AG09309 (cell line): ENCODE measurements around the gene CCL1.
A peak's percentile ranks its signal among the peaks of the same experiment; 100 is the strongest.
"Not testable (repeated sequence)": the region's sequence is repeated elsewhere in the genome, so short reads cannot be mapped to it uniquely, and the experiment has no call there.

Source experiments
- DNase-seq: peaks from one replicate; pipeline ENCODE4 v3.0.0-alpha.2; 2010; ENCODE audit warnings: low read depth
- H3K4me3 ChIP-seq: 2 replicates; pipeline ENCODE4 v1.5.1; 2011; ENCODE audit warnings: mild to moderate bottlenecking, low read depth, low read length, moderate library complexity; ENCODE audit not compliant: control insufficient read depth
- TF ChIP-seq, protein P1 (sequence below): IDR thresholded peaks from 2 replicates; pipeline ENCODE4 v1.5.1; 2011; ENCODE audit warnings: mild to moderate bottlenecking, low read depth, low read length, inconsistent platforms; ENCODE audit not compliant: insufficient read depth, control insufficient read depth; ENCODE audit errors: missing control alignments

Gene CCL1

DNA sequence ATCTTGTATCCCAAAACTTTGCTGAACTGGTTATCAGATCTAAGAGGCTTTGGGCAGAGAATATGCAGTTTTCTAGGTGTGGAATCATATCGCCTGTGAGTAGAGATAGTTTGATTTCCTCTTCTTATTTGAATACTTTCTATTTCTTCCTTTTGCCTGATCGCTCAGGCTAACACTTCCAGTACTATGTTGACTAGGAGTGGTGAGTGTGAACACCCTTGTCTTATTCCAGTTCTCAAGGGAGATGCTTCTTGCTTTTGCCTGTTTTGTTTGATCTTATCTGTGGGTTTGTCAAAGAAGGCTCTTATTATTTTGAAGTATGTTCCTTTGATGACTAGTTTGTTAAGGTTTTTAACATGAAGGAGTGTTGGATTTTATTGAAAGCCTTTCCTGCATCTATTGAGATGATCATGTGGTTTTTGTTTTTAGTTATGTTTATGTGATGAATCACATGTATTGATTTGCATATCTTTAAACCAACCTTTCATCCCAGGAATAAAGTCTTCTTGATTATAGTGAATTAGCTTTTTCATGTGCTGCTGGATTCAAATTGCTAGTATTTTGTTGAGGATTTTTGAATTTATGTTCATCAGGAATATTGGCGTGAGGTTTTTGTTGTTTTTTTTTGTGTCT lies 23.8 kb downstream of the CCL1 start:
- H3K4me3 ChIP-seq: no peak overlapping the region
- DNase-seq: no peak
- TF ChIP-seq, protein P1, sequence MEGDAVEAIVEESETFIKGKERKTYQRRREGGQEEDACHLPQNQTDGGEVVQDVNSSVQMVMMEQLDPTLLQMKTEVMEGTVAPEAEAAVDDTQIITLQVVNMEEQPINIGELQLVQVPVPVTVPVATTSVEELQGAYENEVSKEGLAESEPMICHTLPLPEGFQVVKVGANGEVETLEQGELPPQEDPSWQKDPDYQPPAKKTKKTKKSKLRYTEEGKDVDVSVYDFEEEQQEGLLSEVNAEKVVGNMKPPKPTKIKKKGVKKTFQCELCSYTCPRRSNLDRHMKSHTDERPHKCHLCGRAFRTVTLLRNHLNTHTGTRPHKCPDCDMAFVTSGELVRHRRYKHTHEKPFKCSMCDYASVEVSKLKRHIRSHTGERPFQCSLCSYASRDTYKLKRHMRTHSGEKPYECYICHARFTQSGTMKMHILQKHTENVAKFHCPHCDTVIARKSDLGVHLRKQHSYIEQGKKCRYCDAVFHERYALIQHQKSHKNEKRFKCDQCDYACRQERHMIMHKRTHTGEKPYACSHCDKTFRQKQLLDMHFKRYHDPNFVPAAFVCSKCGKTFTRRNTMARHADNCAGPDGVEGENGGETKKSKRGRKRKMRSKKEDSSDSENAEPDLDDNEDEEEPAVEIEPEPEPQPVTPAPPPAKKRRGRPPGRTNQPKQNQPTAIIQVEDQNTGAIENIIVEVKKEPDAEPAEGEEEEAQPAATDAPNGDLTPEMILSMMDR: no peak

DNA sequence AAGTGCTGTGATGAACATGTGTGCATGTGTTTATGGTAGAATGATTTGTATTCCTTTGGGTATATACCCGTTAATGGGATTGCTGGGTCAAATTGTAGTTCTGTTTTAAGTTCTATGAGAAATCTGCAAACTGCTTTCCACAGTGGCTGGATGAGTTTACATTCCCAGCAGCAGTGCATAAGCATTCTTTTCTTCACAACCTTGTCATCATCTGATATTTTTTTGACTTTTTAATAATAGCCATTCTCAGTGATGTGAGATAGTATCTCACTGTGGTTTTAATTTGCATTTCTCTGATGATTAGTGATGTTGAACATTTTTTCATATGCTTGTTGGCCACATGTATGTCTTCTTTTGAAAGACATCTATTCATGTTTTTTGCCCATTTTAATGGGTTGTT lies 25.3 kb downstream of the CCL1 start:
- H3K4me3 ChIP-seq: no peak overlapping the region
- TF ChIP-seq, protein P1: no peak
- no peak for DNase-seq

DNA sequence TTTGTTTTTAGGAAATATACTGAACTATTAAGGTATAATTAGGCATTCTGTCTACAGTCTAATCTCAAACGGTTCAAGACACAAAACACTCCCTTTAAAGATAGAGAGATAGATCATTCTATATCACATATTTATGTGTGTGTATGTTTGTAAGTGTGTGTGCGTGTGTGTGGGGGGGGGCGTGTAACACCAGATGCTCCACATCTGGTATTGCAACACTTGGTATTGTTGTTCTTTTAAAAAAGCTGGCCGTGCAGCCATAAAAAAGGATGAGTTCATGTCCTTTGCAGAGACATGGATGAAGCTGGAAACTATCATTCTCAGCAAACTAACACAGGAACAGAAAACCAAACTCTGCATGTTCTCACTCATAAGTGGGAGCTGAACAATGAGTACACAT lies 35.5 kb downstream of the CCL1 start:
- not testable (repeated sequence) for DNase-seq, H3K4me3 ChIP-seq

DNA sequence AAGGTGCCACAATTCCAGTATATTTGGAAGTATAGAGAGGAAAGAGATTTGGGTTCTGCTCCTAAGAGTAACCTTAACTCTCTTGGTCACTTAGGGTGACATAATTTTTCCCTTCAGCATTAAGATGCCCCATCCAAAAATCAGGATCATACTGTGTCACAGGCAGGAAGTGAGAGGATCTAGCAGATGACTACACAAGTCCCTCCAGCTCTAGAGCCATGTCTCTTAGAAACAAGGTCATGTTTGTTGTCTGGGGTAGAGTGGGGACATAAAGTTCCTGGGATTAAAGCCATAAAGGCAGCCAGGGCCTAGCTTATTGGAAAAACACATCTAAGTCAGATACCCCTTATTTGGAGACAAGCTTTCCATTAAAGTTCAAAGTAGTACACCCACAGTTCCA lies 41.1 kb downstream of the CCL1 start:
- TF ChIP-seq, protein P1: no peak
- no peak overlapping the region for H3K4me3 ChIP-seq
- no peak for DNase-seq

DNA sequence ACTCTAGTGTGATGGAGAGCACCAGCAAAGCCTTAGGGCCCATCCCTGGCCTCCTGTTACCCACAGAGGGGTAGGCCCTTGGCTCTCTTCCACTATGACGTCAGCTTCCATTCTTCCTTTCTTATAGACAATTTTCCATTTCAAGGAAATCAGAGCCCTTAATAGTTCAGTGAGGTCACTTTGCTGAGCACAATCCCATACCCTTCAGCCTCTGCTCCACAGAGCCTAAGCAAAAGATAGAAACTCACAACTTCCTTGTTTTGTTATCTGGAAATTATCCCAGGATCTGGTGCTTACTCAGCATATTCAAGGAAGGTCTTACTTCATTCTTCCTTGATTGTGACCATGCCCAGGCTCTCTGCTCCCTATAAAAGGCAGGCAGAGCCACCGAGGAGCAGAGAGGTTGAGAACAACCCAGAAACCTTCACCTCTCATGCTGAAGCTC lies 44.0 kb downstream of the CCL1 start, which contains the start of gene CCL8:
Gene CCL8, plus strand, starts transcription at position 397 of the 445 bp plus-strand sequence. CDS start 67 bp downstream, outside the sequence.
- TF ChIP-seq, protein P1: no peak
- no peak within 1 kb of the TSS for H3K4me3 ChIP-seq
- DNase-seq: no peak

DNA sequence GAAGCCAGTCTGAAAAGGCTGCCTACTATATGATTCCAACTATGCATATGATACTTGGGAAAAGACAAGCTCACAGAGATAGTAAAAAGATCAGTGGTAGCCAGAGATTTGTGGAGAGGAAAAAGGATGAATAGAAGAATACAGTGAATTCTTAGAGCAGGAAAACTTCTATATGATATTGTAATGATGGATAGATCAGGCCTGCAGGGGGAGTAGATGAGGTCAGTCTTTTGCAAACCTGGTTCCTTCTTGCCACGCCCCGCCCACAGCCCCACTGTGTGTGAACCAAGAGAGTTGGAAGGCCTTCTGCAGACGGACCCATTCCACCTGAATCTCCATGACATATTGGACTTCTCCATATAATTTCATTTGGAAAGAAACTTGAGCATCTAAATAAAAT lies 44.6 kb downstream of the CCL1 start:
- H3K4me3 ChIP-seq: no peak overlapping the region
- TF ChIP-seq, protein P1: no peak
- DNase-seq: no peak

DNA sequence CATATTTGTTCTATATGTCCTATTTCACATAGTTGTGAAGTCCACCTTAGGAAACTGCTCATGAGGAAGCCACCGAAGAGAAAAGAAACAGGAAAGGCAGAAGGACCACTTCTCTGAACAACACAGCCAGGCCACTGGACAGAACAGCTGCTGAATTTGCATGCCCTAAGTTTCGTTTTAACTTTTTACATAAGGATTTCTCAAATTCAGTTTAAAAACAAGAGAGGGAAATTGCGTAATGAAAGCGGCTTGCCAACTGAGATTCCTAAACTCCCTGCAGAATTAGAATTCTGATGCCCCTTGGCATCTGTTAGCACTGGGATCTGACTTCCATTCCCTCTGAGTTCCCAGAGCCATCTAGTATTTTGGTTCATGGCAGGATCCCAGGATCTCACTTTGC lies 48.8 kb downstream of the CCL1 start:
- H3K4me3 ChIP-seq: no peak overlapping the region
- TF ChIP-seq, protein P1: no peak
- DNase-seq: peak; percentile 66
